H1 (cell line): ENCODE results near the gene PGBD5. TPM values are rescaled to one million over a fixed set of nuclear protein-coding genes. Genes with fewer than 3 reads are reported as not detected.

Experiments
- CTCF ChIA-PET: fragments of 300-600 bp; sonication (Branson Sonifier 250); formaldehyde crosslinking; loops from one replicate; lab custom pipeline; 2021; ENCODE audit not compliant: partially characterized antibody; lab: Charles Lee
- POLR2A ChIA-PET: fragments of 300-600 bp; sonication (Branson Sonifier 250); formaldehyde crosslinking; loops from one replicate; lab custom pipeline; 2021; ENCODE audit warnings: inconsistent platforms; ENCODE audit not compliant: partially characterized antibody; lab: Charles Lee
- DNase-seq, 2 experiments: peaks; one replicate each; pipeline versions ENCODE4 v3.0.0 to v3.0.0-alpha.2; 2010 to 2022; ENCODE audit warnings: low spot score in 2 of 2, low read depth in 1 of 2, mixed read lengths in 1 of 2
- FAIRE-seq: peaks from 2 replicates; lab custom pipeline; 2011; peaks lifted over from hg19 to GRCh38; lab: Jason Lieb, UNC
- H2AFZ ChIP-seq: 2 replicates; pipeline ENCODE4 v1.8.1; 2012; ENCODE audit warnings: low read length, inconsistent platforms
- H2AK5ac ChIP-seq: 2 replicates; pipeline ENCODE4 v1.6.1; 2013; ENCODE audit warnings: low read depth, low read length
- H2BK120ac ChIP-seq: replicated peaks from 2 replicates; pipeline ENCODE3; 2013; ENCODE audit warnings: low read depth, low read length, inconsistent platforms
- H2BK12ac ChIP-seq: 2 replicates; pipeline ENCODE4 v1.6.1; 2013; ENCODE audit warnings: low read depth, low read length
- H2BK15ac ChIP-seq: 2 replicates; pipeline ENCODE4 v1.6.1; 2013; ENCODE audit warnings: low read length
- H2BK20ac ChIP-seq: 2 replicates; pipeline ENCODE4 v1.6.1; 2013; ENCODE audit warnings: low read length
- H2BK5ac ChIP-seq: 2 replicates; pipeline ENCODE4 v1.6.1; 2013; ENCODE audit warnings: low read depth, low read length
- H3K14ac ChIP-seq: 2 replicates; pipeline ENCODE4 v1.6.1; 2013; ENCODE audit warnings: inconsistent platforms; ENCODE audit not compliant: insufficient read length
- H3K18ac ChIP-seq: 2 replicates; pipeline ENCODE4 v1.6.1; 2013; ENCODE audit warnings: low read length; ENCODE audit errors: extremely low read depth
- H3K23ac ChIP-seq: 2 replicates; pipeline ENCODE4 v1.6.1; 2013; ENCODE audit warnings: inconsistent platforms; ENCODE audit not compliant: insufficient read length
- H3K23me2 ChIP-seq: 2 replicates; pipeline ENCODE4 v1.6.1; 2013; ENCODE audit warnings: low read depth, low read length
- H3K27ac ChIP-seq: 2 replicates; pipeline ENCODE4 v1.6.1; 2011; ENCODE audit warnings: low read depth, low read length, inconsistent platforms
- H3K27me3 ChIP-seq, 4 experiments: replicated peaks in 1 of 4; 1 replicate in 1 of 4; 2 replicates in 3 of 4; pipeline versions ENCODE4 v1.6.1 to v1.8.1; 2011 to 2013; ENCODE audit warnings: low read length in 3 of 4, mild to moderate bottlenecking in 3 of 4, inconsistent platforms in 2 of 4, mixed read lengths in 2 of 4, moderate library complexity in 1 of 4; ENCODE audit not compliant: control insufficient read depth in 3 of 4, insufficient read depth in 3 of 4; ENCODE audit errors: extremely low read depth in 1 of 4
- H3K36me3 ChIP-seq, 4 experiments: 2 replicates each; pipeline versions ENCODE4 v1.6.1 to v1.8.1; 2011 to 2013; ENCODE audit warnings: mild to moderate bottlenecking in 4 of 4, low read length in 3 of 4, moderate library complexity in 2 of 4, control low read depth in 1 of 4, inconsistent platforms in 1 of 4; ENCODE audit not compliant: insufficient read depth in 4 of 4, control insufficient read depth in 2 of 4
- H3K4ac ChIP-seq: replicated peaks from 2 replicates; pipeline ENCODE3; 2013; ENCODE audit warnings: low read length, low read depth, mixed read lengths, inconsistent platforms; ENCODE audit not compliant: insufficient read length
- H3K4me1 ChIP-seq, 4 experiments: replicated peaks in 1 of 4; 1 replicate in 1 of 4; 2 replicates in 3 of 4; pipeline versions ENCODE4 v1.6.1 to v1.8.1; 2011 to 2013; ENCODE audit warnings: low read length in 3 of 4, inconsistent platforms in 2 of 4, mixed read lengths in 1 of 4; ENCODE audit not compliant: insufficient read depth in 4 of 4, control insufficient read depth in 3 of 4
- H3K4me2 ChIP-seq, 2 experiments: 2 replicates each; pipeline versions ENCODE4 v1.6.1 to v1.8.1; 2011 to 2013; ENCODE audit warnings: low read depth in 2 of 2, low read length in 2 of 2, control low read depth in 1 of 2, inconsistent platforms in 1 of 2, mild to moderate bottlenecking in 1 of 2; ENCODE audit not compliant: insufficient read depth in 1 of 2
- H3K4me3 ChIP-seq, 4 experiments: fragments of 200-600, 300-600 bp in 1 of 4; sonication (generic), shearing (Covaris generic), sonication (Bioruptor Twin) in 1 of 4; 2 replicates each; pipeline versions ENCODE4 v1.5.1 to v1.8.1; 2011 to 2016; ENCODE audit warnings: low read length in 4 of 4, low read depth in 3 of 4, control low read depth in 2 of 4, inconsistent platforms in 2 of 4, mild to moderate bottlenecking in 2 of 4, mixed read lengths in 1 of 4, moderate library complexity in 1 of 4; ENCODE audit not compliant: insufficient read depth in 2 of 4; ENCODE audit errors: extremely low read depth in 1 of 4
- H3K56ac ChIP-seq: replicated peaks from 2 replicates; pipeline ENCODE3; 2013; ENCODE audit warnings: low read depth, mild to moderate bottlenecking, mixed read lengths, low read length, inconsistent platforms; ENCODE audit not compliant: insufficient read length
- H3K79me1 ChIP-seq: 2 replicates; pipeline ENCODE4 v1.6.1; 2013; ENCODE audit warnings: low read depth, low read length, control low read depth
- H3K79me2 ChIP-seq, 2 experiments: 2 replicates each; pipeline versions ENCODE4 v1.6.1 to v1.8.1; 2012 to 2013; ENCODE audit warnings: low read length in 2 of 2, mild to moderate bottlenecking in 2 of 2, inconsistent platforms in 1 of 2; ENCODE audit not compliant: insufficient read depth in 2 of 2, control insufficient read depth in 1 of 2
- H3K9ac ChIP-seq, 4 experiments: replicated peaks in 1 of 4; 1 replicate in 1 of 4; 2 replicates in 3 of 4; pipeline versions ENCODE4 v1.6.1 to v1.8.1; 2011 to 2013; ENCODE audit warnings: low read depth in 3 of 4, low read length in 3 of 4, control low read depth in 2 of 4, mild to moderate bottlenecking in 2 of 4, moderate library complexity in 2 of 4, inconsistent platforms in 1 of 4; ENCODE audit errors: extremely low read depth in 1 of 4
- H3K9me3 ChIP-seq, 2 experiments: 2 replicates each; pipeline versions ENCODE4 v1.6.1 to v1.8.1; 2012 to 2013; ENCODE audit warnings: mild to moderate bottlenecking in 2 of 2, moderate library complexity in 2 of 2, control low read depth in 1 of 2, inconsistent platforms in 1 of 2, low read depth in 1 of 2, low read length in 1 of 2, mixed read lengths in 1 of 2; ENCODE audit not compliant: insufficient read depth in 2 of 2
- H4K20me1 ChIP-seq, 2 experiments: replicated peaks in 1 of 2; 2 replicates each; pipeline versions ENCODE3 to v1.8.1; 2011 to 2013; ENCODE audit warnings: inconsistent platforms in 2 of 2, low read length in 2 of 2, mild to moderate bottlenecking in 1 of 2; ENCODE audit not compliant: insufficient read depth in 2 of 2, control insufficient read depth in 1 of 2
- H4K5ac ChIP-seq: 2 replicates; pipeline ENCODE4 v1.6.1; 2013; ENCODE audit warnings: low read length, low read depth, mixed read lengths, inconsistent platforms; ENCODE audit not compliant: insufficient read length
- H4K8ac ChIP-seq: 2 replicates; pipeline ENCODE4 v1.8.0; 2013; ENCODE audit warnings: mild to moderate bottlenecking, moderate library complexity, low read length, inconsistent platforms; ENCODE audit not compliant: insufficient read depth; ENCODE audit errors: extremely low read depth
- H4K91ac ChIP-seq: replicated peaks from 2 replicates; pipeline ENCODE3; 2013; ENCODE audit warnings: low read length, mixed read lengths, inconsistent platforms; ENCODE audit not compliant: insufficient read length
- BCL11A ChIP-seq, 2 experiments: IDR thresholded peaks; one replicate each; pipeline ENCODE4 v1.6.1; 2011; ENCODE audit warnings: low read depth in 2 of 2, low read length in 2 of 2, mild to moderate bottlenecking in 2 of 2
- BRCA1 ChIP-seq: IDR thresholded peaks from 2 replicates; pipeline ENCODE4 v1.6.1; 2012; ENCODE audit warnings: low read depth, low read length, improper control_type of control experiment
- E2F6 ChIP-seq: IDR thresholded peaks from 2 replicates; pipeline ENCODE4 v1.6.1; 2012; ENCODE audit warnings: inconsistent platforms
- JUN ChIP-seq: IDR thresholded peaks from 2 replicates; pipeline ENCODE4 v1.6.1; 2011; ENCODE audit warnings: low read depth, mild to moderate bottlenecking, improper control_type of control experiment, low read length
- JUND ChIP-seq: IDR thresholded peaks from 2 replicates; pipeline ENCODE4 v1.6.1; 2011; ENCODE audit warnings: mild to moderate bottlenecking, improper control_type of control experiment, low read length
- KDM5A ChIP-seq: fragments of 200-600 bp; IDR thresholded peaks from 2 replicates; pipeline ENCODE4 v1.7.1; 2012; ENCODE audit warnings: mild to moderate bottlenecking, low read length, inconsistent platforms, mixed read lengths
- NANOG ChIP-seq: IDR thresholded peaks from 2 replicates; pipeline ENCODE4 v1.6.1; 2011; ENCODE audit warnings: low read length, low read depth, mild to moderate bottlenecking, inconsistent platforms; ENCODE audit not compliant: insufficient read depth, poor library complexity, severe bottlenecking
- PHF8 ChIP-seq: fragments of 200-600 bp; sonication (generic); conservative IDR thresholded peaks from 2 replicates; pipeline ENCODE4 v1.7.1; 2012; ENCODE audit warnings: low read depth, mild to moderate bottlenecking, inconsistent platforms, low read length, moderate library complexity
- POLR2A ChIP-seq, 2 experiments: IDR thresholded peaks; 1 replicate in 1 of 2; 2 replicates in 1 of 2; pipeline ENCODE4 v1.6.1; 2011; ENCODE audit warnings: low read depth in 2 of 2, low read length in 2 of 2, mild to moderate bottlenecking in 2 of 2; ENCODE audit errors: control extremely low read depth in 1 of 2
- SUZ12 ChIP-seq: fragments of 200-600 bp; sonication (generic); IDR thresholded peaks from 2 replicates; pipeline ENCODE4 v1.6.1; 2012; ENCODE audit warnings: mild to moderate bottlenecking, inconsistent platforms, low read length, moderate library complexity, mixed read lengths
- USF2 ChIP-seq: IDR thresholded peaks from 2 replicates; pipeline ENCODE4 v1.6.1; 2011; ENCODE audit warnings: low read length, improper control_type of control experiment
- ZNF274 ChIP-seq: IDR thresholded peaks from 2 replicates; pipeline ENCODE4 v1.7.0; 2012; ENCODE audit warnings: low read length, borderline replicate concordance; ENCODE audit errors: extremely low read depth
- WGBS, 2 experiments: shearing (Covaris generic) in 1 of 2; methylation state at CpG; one replicate each; pipeline versions ENCODE4 v1.1.6 to v1.1.7; 2013 to 2015; ENCODE audit warnings: low lambda C conversion rate in 2 of 2, mixed read lengths in 2 of 2, inconsistent platforms in 1 of 2, low coverage in 1 of 2, missing lambda C conversion rate in 1 of 2; ENCODE audit not compliant: insufficient replicate concordance in 2 of 2, insufficient coverage in 1 of 2, insufficient read length in 1 of 2; ENCODE audit errors: extremely low coverage in 1 of 2, missing lambda C conversion rate in 1 of 2; 5-methylcytosine and 5-hydroxymethylcytosine counted together
- polyA plus RNA-seq, 7 experiments: library from polyadenylated mRNA; depleted of rRNA in 3 of 7; stranded (reverse) in 5 of 7; unstranded in 2 of 7; fragments of >200 nt in 5 of 7; fragments of 200-250 nt in 2 of 7; gene quantifications; 1 replicate in 5 of 7; 2 replicates in 1 of 7; 4 replicates in 1 of 7; pipeline versions ENCODE4 v1.2.1 to v1.2.3, GENCODE V29; 2011 to 2013; ENCODE audit warnings: missing spikeins in 2 of 7, mixed read lengths in 2 of 7
- total RNA-seq: library from RNA; stranded (reverse); fragmentation: NEBNext Ultra II Directional; extraction: Animal tissue kit (Norgen Biotek cat#: 25700); gene quantifications from 2 replicates; pipeline ENCODE4 v1.2.1, GENCODE V29; 2021

The PGBD5 gene
- total and polyA plus RNA-seq, 2 of the 8 experiments (the other 6 are each of a cell fraction or from before 2014, with no cell fraction given), result 16.3 to 18.4 TPM

- H3K9ac ChIP-seq, result no peak overlapping the region
- DNase-seq, result no peak
- whole genome bisulfite sequencing, 2 experiments, result 96% methylated on average over 23 of the region's 23 CpGs; no CpG with 5 or more reads in 1 of the 2 experiments
- H3K27ac ChIP-seq, result no peak overlapping the region
- no peak for FAIRE-seq
- H3K79me1 ChIP-seq, result no peaks in the 10 kb centered on the region
- peaks cover 0 to 6% (median 1%) of the 10 kb centered on the region in 4 experiments; a peak in 3 of 8 replicates for H3K36me3 ChIP-seq
- no peaks in the 10 kb centered on the region for H3K9me3 ChIP-seq
- peaks cover 0 to 3% of the 10 kb centered on the region in 2 experiments for H4K20me1 ChIP-seq
- POLR2A ChIA-PET, result interaction anchor here (1.4 kb wide), 1 partner anchor 10 kb away, joined by 3 read pairs; no protein-coding TSS in a partner anchor
- H2BK5ac ChIP-seq, result no peak overlapping the region
- CTCF ChIA-PET, result interaction anchor here (1.0 to 1.8 kb wide), 4 partner anchors 8 to 114 kb away, joined by 3 to 6 read pairs (median 4); no protein-coding TSS in a partner anchor
- TF ChIP-seq ZNF274 (no peak), POLR2A (IDR thresholded peaks at IDR 0.05; ENCODE audit: control extremely low read depth in 1 of 2, low read depth in 2 of 2, low read length in 2 of 2) (no peak), JUND (no peak), JUN (no peak), NANOG (no peak), USF2 (no peak), E2F6 (no peak), BRCA1 (no peak), SUZ12 (no peak), KDM5A (no peak), BCL11A (IDR thresholded peaks at IDR 0.05; ENCODE audit: low read depth in 2 of 2, low read length in 2 of 2) (no peak), PHF8 (no peak)
- H2BK20ac ChIP-seq, result no peak overlapping the region
- H3K79me2 ChIP-seq, result no peaks in the 10 kb centered on the region
- no peak overlapping the region for H3K4ac ChIP-seq
- H3K4me1 ChIP-seq, result peaks cover 9 to 21% (median 11%) of the 10 kb centered on the region in 4 experiments
- H2BK12ac ChIP-seq, result no peak overlapping the region
- no peak overlapping the region for H3K23ac ChIP-seq
- H2AFZ ChIP-seq, result no peak overlapping the region
- H2AK5ac ChIP-seq, result no peak overlapping the region
- no peak overlapping the region for H4K91ac ChIP-seq
- H3K23me2 ChIP-seq, result no peaks in the 10 kb centered on the region
- no peak overlapping the region for H4K5ac ChIP-seq
- H3K27me3 ChIP-seq, result no peaks in the 10 kb centered on the region
- H3K14ac ChIP-seq, result no peak overlapping the region
- no peak overlapping the region for H3K4me2 ChIP-seq
- H3K56ac ChIP-seq, result no peak overlapping the region
- H4K8ac ChIP-seq, result no peak overlapping the region
- no peak overlapping the region for H3K18ac ChIP-seq
- H2BK15ac ChIP-seq, result no peak overlapping the region
- H3K4me3 ChIP-seq, result no peak overlapping the region
- no peak overlapping the region for H2BK120ac ChIP-seq
Observed at GRCh38 chr1:230280906-230281413, 145.2 kb downstream of the PGBD5 start.
